Fibroblast of skin of right biceps (primary cell): ENCODE measurements around the gene MOXD1.

Experiments
- DNase-seq: peaks from one replicate; pipeline ENCODE4 v3.0.0-alpha.2; 2013

MOXD1 gene

DNA sequence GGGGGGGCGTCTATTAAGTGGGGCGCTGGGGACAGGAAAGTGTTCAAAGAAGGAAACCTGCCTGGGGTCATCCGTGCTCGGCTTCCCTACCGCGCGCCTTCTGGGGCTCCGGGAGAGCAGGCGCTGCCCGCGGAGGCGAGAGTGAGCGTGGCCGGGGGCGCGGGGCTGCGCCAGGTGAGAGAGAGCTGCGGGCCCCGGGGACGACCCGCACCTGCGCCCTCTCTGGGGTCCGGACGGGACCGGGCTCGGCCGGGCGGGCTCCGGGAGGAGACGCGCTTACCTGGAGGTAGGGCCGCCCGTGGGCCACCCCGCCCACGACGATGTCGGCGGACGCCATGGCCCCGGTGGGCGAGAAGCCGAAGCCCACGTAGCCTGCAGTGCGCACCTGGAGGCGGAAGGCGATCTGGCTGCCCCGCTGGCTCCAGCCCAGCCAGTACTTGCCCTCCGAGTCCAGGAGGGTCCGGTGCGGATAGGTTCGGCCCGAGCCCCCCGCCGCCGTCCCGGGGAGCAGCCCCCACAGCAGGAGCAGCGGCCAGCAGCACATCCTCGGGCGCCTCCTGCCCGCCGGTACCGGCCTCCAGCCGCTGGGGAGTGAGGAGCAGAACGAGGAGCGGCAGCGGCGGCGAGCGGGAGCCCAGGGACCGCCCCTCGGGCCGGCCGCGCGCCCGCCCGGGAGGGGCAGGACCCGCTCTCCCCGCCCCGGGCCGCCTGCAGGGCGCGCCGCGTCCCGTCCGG lies at the start of gene MOXD1:
MOXD1 (minus strand) TSS at position 593 of the 735 bp plus-strand sequence; CDS start at position 544, 49 bp downstream.
- peak; percentile 66 for DNase-seq

DNA sequence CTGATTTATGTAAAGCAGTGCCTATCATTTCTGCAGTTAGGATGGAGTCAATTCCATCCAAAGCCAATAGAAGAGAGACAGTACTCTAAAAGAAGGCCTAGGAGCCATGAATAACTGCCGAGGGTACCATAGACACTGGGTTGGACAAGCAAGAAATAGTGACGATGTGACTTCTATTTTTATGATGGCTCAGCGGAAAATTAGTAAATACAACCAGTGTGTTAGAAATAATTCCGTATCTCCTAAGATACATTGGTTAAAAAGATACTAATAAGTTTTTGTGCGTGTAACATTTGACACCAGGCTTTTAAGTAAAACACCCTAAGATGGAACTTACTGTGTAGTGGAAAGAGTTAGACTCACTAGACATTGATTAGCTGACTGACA lies 45.6 kb upstream of the MOXD1 start:
- DNase-seq, result no peak

DNA sequence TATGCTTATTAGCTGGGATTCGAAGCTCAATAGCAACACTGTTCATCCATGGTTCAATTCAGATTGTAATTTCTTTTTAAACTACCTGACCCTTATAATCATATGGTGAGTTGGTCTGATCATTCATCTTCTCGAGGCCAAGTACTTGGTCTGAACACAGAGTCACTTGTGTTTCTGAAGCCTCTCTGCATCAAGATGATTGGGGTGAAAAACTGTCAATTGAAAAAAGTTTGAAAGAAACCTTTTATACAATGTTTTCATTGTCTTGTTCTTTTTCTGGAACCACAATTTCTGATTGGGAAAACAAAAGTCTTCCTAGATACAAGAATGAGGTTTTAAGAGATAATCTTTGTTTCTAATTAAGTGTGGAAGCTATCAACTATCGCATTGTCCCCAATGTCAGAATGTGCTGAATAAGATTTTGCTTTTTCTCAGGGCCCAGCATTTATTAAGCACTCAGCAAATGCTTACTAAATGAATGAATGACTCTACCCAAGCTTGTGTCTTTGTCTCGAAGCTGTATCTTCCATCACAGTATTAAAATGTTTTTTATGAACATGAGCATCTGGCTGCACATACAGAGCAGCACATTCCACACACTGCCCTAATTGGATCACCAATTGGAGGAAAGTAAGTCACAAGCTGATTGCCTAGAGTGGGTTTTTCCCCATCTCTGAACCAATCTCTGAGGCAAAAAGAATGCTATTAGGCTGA lies 45.0 kb upstream of the MOXD1 start:
- DNase-seq, result no peak

DNA sequence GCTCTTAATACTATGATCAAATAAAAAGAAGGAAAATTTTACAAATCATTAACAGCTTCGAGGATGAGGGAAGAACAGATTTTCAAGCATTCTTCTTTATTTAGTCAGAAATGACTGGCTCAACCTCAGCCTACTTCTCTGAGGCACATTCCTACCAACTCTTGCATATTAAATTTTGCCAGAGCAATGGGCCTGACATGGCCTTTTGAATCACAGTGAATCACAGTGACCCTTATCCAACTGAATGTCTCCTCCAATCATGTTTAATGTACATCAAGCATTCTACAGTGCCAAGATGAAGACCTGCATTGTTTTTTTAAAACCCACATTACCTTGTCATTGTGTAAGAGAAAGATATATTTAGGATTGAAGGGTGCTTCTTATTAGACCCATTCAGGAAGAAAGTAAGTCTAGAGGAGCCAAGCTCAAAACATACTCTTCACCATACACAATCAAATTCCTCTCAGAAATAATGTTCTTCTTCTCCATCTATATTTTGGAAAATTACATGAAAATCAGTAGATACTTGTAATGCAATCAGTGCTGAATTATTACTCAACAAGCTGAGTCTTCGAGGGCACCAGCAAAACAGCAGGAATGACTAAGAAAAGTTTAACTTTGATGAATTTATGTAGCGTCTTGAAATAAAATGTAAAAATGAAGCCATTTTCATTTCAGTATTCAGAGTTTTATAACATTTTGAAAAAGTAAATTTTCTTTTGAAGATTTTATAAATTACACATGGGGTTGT lies 44.1 kb upstream of the MOXD1 start:
- peak; percentile 93 for DNase-seq

DNA sequence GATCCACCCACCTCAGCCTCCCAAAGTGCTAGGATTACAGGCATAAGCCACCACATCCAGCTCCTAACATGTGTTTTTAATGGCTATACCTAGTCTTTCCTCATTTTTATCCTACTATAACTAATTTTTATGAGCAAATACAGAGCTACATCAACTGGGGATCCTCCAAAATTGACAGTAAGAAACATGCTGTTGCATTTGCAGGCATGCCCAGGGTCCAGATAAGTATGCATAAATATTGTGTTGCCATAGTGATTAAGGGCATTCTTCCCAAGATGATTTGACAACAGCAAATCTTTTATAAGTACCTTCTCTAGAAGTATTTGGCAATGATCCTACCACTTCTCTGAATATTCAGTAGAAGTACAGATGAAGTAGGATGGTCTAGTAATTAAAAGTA lies 41.9 kb upstream of the MOXD1 start:
- DNase-seq, result peak; percentile 71

DNA sequence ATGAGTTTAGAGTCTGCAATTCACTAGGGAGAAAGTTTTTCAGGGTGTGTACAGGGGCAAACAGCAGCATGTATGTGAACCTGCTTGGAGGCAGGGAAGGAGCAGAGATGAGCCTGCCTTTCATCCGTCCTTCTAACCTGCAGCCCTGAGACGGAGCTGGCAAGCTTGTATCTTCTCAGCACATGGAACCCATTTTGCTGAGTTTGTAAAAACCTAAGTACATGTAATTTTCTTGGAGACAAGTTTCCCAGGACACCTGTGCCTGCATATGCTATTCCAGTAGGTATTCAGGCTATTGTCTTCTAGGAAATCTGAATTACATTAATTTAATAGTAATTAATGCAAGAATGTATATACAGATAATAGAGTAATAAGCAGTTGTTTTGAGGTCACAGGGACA lies 28.8 kb upstream of the MOXD1 start:
- no peak for DNase-seq

DNA sequence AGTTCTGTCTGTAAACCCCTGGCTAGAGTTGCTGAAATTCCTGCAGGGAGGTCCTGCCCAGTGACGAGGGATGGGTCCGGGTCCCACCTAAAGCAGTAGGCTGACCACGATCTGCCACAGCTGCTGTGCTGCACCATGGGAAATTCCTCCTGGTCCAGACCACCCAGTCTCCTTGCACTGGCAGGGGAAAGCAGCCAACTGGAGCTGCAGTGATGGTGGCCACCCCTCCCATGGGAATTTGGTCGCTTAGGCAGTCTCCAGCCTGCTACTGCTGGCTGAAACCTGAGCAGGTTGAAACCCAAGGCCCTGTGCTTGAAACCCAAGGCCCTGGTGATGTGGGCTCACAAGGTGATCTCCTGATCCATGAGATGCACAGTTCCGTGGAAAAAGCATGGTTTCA lies 23.9 kb upstream of the MOXD1 start:
- DNase-seq, result no peak

DNA sequence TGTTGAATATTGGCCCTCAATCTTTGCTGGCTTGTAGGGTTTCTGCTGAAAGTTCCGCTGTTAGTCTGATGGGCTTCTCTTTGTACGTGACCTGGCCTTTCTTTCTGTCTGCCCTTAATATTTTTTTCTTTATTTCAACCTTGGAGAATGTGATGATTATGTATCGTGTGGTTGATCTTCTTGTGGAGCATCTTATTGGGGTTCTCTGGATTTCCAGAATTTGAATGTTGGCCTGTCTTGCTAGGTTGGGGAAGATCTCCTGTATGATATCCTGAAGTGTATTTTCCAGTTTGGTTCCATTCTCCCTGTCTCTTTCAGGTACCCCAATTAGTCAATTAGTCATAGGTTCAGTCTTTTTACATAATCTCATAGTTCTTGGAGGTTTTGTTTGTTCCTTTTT lies 22.6 kb upstream of the MOXD1 start:
- no peak for DNase-seq

DNA sequence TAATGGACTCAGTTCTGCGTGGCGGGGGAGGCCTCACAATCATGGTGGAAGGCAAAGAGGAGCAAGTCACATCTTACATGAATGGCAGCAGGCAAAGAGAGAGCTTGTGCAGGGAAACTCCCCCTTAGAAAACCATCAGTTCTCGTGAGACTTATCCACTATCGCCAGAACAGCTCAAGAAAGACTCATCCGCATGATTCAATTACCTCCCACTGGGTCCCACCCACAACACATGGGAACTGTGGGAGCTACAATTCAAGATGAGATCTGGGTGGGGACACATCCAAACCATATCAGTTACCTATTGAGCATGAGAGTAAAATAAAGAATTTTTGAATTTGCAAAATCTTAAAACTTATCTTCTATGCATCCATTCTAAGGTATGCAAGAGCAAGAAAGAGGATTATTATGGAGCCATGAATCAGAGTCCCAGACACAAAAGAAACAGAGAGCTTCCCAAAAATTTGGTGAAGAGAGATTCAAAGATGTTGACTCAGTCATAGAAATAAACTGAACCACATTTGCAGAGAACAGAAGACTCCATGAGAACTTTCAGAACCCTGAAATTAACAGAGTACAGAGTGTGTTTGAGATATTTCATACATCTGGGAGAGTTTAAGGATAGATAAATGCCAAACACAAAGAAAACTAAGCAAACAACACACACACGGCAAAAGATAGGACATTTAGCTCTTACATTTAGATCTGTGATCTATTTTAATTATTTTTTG lies 17.1 kb upstream of the MOXD1 start:
- peak; percentile 11 for DNase-seq

DNA sequence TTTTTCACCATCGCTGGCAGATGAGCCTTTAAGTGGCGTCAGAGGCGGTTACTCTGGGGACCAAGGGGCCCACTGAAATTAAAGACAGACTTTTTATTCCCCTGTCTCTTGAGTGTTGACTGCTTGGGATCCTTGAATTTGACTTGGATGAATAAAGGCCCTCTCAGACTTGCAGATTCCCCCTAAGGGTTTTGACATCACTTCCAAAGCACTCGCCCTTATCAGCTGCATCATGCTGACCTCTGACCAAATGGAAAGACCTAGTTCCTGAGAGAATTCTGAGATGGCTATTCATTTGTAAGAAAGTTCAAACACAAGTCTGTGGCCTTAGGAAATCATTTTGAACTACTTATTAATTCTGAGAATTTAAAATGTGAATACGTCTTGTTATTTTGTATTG lies 13.5 kb upstream of the MOXD1 start:
- DNase-seq, result peak; percentile 35

DNA sequence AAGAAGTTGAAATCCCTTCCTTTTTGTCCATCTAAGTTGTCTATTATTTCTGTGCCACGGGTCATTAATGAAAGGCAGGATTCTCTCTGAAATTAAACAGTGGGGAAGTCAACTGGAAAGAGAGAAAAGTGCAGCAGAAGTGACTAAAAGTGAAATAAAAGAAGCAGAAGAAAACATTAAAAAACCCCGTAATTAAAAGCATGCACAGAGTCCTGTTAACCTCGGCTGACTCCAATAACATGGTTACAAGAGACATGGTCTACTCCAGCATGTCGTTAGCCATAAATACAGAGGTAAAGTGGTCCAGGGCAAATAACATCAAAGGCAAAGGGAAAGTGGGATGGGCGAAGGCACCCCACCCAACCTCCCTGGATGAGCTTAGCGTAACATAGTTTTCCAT lies 13.0 kb upstream of the MOXD1 start:
- no peak for DNase-seq

DNA sequence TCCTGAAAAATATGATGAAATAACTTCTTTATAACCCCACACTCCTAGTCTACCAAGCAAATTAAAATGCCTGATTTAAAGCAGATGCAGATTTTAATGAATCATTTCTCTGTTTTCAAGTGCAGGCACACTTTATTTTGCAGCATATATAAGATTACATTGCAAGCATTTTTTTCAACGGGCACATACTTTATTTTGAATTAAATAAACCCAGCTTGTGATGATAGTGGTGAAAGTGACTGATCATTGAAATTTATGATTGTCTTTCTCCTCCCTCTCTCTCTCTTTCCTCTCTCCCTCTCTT lies 12.2 kb upstream of the MOXD1 start:
- DNase-seq, result peak; percentile 62

DNA sequence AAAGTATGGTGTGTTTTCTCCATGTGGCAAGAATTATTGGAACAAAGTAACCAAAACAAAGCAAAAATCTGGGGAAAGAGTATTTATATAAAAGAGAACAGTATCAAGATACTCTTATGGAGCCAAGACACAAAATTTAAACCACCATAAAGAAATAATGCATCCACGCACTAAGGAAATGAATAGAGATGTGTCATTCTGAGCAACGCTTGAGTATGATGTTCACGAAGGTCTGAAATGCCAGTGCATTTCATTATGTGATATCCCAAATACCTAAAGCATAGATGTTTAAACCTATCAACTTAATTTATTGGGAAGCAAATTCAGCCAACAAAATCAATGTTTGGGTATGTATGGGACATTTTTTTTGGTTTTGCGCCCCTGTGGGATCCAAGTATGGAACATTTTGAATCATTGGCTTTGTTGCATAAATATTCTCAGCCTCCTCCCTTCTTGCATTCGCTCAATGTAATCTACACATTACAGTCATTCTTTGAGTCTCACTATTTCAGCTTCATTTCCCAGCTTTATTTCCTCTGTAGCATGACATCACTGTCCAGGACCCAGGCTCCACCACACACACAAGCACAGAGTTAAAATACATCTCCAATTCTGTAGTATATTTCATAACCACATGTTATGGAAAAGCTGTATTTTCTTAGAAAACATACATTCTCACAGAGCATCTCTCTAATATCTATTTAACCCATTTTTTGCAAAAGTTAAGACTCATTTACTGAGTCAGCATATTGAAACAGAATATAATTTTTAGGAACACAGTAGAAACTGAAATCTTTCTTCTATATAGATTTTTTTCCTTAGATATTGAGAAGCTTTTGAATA lies 11.6 kb upstream of the MOXD1 start:
- DNase-seq, result peak; percentile 73

DNA sequence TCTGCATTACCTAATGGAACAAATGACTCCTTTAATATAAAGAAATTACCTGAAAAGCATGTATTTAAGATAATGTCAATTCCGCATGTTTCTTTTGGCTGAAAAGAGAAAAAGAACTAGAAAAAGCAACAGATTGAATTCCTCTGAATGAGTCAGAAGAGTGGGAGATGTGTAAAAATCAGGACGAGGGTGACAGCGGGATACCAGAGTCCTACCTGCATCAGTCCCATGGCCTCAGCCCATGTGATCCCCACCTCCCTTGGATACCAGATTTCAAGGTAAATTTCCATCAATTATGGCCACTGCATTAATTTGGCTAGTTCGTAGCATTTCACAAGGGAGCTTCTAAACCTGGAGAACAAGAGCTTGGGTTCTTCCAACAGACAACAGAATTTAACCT lies 10.0 kb upstream of the MOXD1 start:
- no peak for DNase-seq

DNA sequence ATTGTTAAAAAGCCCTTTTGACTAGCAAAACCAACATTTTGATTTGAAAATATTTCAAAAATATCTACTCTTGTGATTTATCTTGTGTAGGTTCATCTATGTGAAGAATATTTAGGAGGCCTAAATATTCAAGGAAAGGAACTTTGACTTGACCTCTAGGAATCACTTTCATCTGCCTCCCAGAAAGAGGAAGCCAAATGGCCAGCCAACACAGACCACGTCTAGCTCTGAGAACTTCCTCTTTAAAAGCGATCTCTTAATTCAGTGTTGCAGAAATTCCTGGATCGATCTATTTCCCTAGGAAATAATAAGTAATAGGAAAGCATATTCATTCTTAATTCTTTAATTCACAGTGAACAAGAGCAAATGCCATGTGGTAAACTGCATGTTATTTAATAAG lies 9.6 kb upstream of the MOXD1 start:
- no peak for DNase-seq

DNA sequence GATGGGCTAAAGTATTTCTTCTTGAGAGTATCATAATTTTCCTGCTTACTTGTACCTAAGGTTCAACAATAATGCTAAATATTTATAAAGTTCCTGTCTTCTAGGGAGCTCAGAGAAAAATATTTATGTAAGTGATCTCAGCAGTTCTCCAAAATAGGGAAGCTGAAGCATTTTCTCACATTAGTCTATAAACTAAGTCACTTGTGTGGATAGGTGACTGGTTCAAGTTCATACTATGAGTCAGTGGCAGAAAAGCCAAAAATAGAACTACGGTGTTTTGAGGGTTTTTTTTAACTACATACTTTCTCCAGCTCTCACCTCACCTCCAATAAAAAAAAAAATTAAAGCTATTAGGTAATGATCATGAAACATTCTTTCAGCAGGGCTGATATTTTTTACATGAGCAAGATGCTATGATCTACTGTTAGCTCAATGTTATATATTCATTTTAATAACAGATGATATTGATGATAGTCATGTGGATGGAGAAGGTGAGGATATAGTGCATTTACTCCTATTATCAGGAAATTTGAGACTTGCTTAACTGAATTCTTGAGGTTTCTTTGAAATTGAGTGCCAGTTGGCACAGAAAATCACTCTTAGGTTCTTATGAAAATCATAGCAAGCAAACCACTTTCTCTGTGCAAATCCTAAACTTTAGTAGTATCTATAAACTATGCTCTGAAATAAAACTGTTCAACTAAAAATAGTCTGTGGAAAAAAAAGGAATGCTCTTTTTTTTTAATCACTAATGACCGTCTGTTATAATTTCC lies 4.1 kb upstream of the MOXD1 start:
- peak; percentile 67 for DNase-seq

DNA sequence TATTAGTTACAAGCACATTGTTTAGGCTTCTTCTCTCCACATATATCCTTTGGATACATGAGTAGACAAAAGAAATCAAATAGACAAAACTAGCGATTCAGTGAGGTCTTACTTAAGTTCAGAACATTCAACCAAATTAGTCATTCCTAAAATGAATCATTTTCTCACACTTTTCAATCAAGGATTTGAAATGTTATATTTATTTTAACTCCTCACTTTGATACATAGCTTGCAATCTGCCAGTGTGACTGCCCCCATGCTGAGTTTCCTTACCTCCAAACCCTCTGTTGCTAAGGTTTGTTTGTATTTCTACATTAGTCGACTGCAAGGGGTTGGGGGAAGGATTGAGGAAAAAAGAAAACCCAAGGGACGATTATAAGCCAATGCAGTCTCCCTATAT lies 3.5 kb upstream of the MOXD1 start:
- DNase-seq, result peak; percentile 46

DNA sequence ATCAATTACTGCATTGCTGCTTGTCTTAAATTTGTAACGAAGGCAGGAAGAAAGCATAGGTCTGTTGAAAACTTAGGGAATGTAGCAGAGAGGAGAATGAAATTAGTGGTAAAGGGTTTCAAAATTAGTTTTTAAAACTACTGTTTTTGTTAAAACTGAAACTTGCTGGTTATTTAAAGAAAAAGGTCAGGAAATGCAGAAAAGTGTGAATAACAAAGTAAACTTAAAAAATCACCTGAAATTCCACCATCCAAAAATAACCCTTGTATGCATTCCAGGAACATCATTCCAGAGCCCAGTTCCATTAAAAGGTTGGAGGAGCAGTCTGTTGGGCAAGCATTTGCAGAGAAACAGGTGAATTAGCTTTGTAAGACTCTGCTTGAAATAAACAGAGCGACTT lies 3.1 kb upstream of the MOXD1 start:
- no peak for DNase-seq

DNA sequence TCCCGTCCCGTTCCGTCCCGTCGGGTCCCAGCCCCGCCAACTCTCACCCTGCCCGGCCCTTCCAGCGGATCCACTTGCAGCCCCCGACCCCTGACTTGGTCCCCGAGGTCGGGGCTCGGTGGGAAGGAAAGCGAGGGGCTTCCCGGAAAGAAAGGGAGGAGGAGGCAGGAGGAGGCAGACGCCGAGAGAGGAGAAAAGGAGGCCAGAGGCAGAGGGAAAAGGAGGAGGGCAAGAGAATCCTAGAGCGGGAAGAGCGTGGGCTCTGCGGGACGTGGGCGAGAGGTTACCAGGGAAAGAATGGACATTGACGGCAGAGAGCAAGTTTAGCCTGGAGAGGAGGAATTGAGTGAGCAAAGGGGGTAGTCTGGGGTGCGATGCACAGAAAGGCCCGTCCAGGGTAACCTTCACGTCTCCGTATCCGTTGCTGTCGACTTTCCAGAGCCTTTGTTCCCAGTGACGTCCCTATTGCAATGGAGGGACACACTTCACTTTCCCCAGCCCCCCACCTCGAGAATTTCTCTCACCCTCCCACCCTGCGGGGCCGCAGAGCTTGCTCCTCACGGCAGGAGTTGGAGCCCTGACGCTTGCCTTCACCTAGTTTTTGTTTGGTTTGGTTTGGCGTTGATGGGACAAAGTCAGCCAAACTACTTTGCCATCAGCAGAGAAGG lies 477 bp upstream of the MOXD1 start:
- no peak for DNase-seq

DNA sequence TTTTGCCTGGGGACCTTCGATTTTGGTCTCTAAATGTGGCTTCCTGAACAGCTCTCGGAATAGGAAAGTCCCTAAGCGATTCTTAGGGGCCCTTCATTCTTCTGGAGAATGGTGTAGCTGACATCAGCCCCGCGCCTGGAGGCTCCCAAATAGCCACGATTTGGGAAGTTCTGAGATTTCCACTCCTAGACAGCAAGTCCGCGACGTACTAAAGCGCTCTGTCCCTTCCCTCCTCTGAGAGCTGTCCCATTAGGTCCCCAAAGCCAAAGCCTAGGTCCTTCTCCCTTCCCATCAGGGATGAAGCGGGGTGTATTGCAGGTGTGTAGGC lies 756 bp downstream of the MOXD1 start:
- no peak for DNase-seq

DNA sequence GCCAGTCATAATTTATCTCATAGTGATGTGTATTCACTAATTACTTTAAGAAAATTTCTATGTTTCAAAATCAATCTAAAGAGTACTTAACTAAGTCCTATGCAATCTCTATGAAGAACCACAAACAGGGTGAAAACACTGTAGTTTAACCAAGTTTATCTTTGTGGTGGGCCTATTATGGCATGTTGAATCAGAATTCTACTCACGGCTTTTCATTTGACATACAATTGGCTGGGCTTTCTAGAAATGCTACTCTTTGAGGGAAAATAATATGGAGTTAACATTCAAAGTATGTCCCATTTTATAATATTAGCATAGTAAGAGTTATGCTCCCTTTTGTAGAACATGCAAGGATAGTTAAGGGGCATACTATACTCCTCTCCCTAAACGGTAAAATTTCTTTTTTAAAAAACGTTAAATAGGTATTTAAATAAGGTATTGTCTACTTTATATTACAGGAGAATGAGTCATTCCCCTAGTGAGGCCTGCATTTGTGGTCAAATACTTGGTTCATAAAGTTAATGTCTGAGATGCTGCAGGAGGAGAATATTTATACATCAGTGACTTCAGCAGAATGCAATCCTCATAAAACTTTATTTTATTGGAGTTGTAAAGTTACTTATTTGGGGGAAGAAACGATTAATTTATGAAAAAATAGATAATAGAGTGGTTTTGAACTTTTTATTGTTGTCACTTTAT lies 1.8 kb downstream of the MOXD1 start:
- DNase-seq, result peak; percentile 77
